Measurements from ENCODE around the gene SIT1.
"Not testable (repeated sequence)": the region's sequence is repeated elsewhere in the genome, so short reads cannot be mapped to it uniquely, and the experiment has no call there.

SIT1 gene

GRCh38 chr9:35637427-35637955 lies 13.2 kb downstream of the SIT1 start:
- not testable (repeated sequence) for H3F3A ChIP-seq (ENCODE audit: low read depth); H3K79me2 ChIP-seq (ENCODE audit: insufficient read depth, low read length); H3K27me3 ChIP-seq (ENCODE audit: insufficient read depth, low read length, poor library complexity, severe bottlenecking); H3K4me2 ChIP-seq (ENCODE audit: low read depth, low read length, poor library complexity, severe bottlenecking); H4K20me1 ChIP-seq (ENCODE audit: insufficient read depth, low read length, poor library complexity, severe bottlenecking); H2AFZ ChIP-seq (ENCODE audit: low read length); H3K36me3 ChIP-seq (ENCODE audit: insufficient read depth, low read length); H3K9me2 ChIP-seq (replicated peaks; ENCODE audit: low read depth, low read length); H3K4me3 ChIP-seq (ENCODE audit: low read length, poor library complexity, severe bottlenecking); H3K9ac ChIP-seq (ENCODE audit: low read depth, low read length, poor library complexity, severe bottlenecking); H3K9me3 ChIP-seq (ENCODE audit: insufficient read depth, low read depth, low read length)
- peaks cover 39% of the 10 kb centered on the region for H3K4me1 ChIP-seq (ENCODE audit: insufficient read depth, low read length, poor library complexity, severe bottlenecking)

GRCh38 chr9:35636877-35637246 lies 13.9 kb downstream of the SIT1 start:
- H2AFZ ChIP-seq (ENCODE audit: low read length); H4K20me1 ChIP-seq (ENCODE audit: insufficient read depth, low read length, poor library complexity, severe bottlenecking); H3K36me3 ChIP-seq (ENCODE audit: insufficient read depth, low read length); H3K27me3 ChIP-seq (ENCODE audit: insufficient read depth, low read length, poor library complexity, severe bottlenecking); H3K9me3 ChIP-seq (ENCODE audit: insufficient read depth, low read depth, low read length); H3K9me2 ChIP-seq (replicated peaks; ENCODE audit: low read depth, low read length); H3K4me2 ChIP-seq (ENCODE audit: low read depth, low read length, poor library complexity, severe bottlenecking); H3F3A ChIP-seq (ENCODE audit: low read depth); H3K79me2 ChIP-seq (ENCODE audit: insufficient read depth, low read length); H3K4me3 ChIP-seq (ENCODE audit: low read length, poor library complexity, severe bottlenecking): not testable (repeated sequence)
- Histone ChIP-seq H3K9ac (ENCODE audit: low read depth, low read length, poor library complexity, severe bottlenecking) (peak overlapping the region; percentile 50), H3K4me1 (ENCODE audit: insufficient read depth, low read length, poor library complexity, severe bottlenecking) (peaks cover 39% of the 10 kb centered on the region)

- no peaks in the 10 kb centered on the region for H3F3A ChIP-seq (ENCODE audit: low read depth)
- H3K27me3 ChIP-seq (ENCODE audit: insufficient read depth, low read length, poor library complexity, severe bottlenecking): no peaks in the 10 kb centered on the region
- no peaks in the 10 kb centered on the region for H3K36me3 ChIP-seq (ENCODE audit: insufficient read depth, low read length)
- peaks cover 39% of the 10 kb centered on the region for H3K4me1 ChIP-seq (ENCODE audit: insufficient read depth, low read length, poor library complexity, severe bottlenecking)
- TF ChIP-seq, protein P1, sequence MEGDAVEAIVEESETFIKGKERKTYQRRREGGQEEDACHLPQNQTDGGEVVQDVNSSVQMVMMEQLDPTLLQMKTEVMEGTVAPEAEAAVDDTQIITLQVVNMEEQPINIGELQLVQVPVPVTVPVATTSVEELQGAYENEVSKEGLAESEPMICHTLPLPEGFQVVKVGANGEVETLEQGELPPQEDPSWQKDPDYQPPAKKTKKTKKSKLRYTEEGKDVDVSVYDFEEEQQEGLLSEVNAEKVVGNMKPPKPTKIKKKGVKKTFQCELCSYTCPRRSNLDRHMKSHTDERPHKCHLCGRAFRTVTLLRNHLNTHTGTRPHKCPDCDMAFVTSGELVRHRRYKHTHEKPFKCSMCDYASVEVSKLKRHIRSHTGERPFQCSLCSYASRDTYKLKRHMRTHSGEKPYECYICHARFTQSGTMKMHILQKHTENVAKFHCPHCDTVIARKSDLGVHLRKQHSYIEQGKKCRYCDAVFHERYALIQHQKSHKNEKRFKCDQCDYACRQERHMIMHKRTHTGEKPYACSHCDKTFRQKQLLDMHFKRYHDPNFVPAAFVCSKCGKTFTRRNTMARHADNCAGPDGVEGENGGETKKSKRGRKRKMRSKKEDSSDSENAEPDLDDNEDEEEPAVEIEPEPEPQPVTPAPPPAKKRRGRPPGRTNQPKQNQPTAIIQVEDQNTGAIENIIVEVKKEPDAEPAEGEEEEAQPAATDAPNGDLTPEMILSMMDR (conservative IDR thresholded peaks at IDR 0.05; ENCODE audit: low read length): no peak
- TF ChIP-seq EZH2phosphoT487 (IDR thresholded peaks at IDR 0.05; ENCODE audit: borderline replicate concordance): no peak
- peak overlapping the region; percentile 43 for H3K4me3 ChIP-seq (ENCODE audit: low read length, poor library complexity, severe bottlenecking)
- no peaks in the 10 kb centered on the region for H3K9me3 ChIP-seq (ENCODE audit: insufficient read depth, low read depth, low read length)
- H2AFZ ChIP-seq (ENCODE audit: low read length): peak overlapping the region; percentile 71
- H3K79me2 ChIP-seq (ENCODE audit: insufficient read depth, low read length): no peaks in the 10 kb centered on the region
- H4K20me1 ChIP-seq (ENCODE audit: insufficient read depth, low read length, poor library complexity, severe bottlenecking): no peaks in the 10 kb centered on the region
- H3K4me2 ChIP-seq (ENCODE audit: low read depth, low read length, poor library complexity, severe bottlenecking): peak overlapping the region; percentile 60
- H3K9me2 ChIP-seq (replicated peaks; ENCODE audit: low read depth, low read length): no peaks in the 10 kb centered on the region
- H3K9ac ChIP-seq (ENCODE audit: low read depth, low read length, poor library complexity, severe bottlenecking): peak overlapping the region; percentile 50
Measured at GRCh38 chr9:35636135-35636876, 14.4 kb downstream of the SIT1 start.

DNA sequence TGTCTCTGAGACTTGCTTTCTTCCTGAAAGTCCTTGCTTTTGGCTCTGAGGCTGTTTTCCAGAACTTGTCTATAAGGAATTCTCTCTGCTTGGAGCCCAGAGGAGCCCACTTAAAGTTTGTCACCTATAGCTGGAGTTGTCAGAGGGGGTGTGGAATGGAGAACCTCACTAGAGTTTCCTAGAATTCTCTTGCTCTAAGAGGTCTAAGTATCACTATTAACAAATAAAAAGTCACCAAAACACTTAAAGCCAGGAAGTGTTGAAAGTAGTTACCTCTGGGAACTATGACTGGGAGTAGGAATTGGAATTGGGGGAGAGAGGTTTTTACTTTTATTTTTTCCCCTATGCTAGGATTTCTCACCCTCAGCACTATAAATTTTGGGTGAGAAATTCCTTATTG lies 15.0 kb downstream of the SIT1 start:
- no peaks in the 10 kb centered on the region for H3K9me3 ChIP-seq (ENCODE audit: insufficient read depth, low read depth, low read length)
- H3K27me3 ChIP-seq (ENCODE audit: insufficient read depth, low read length, poor library complexity, severe bottlenecking): no peaks in the 10 kb centered on the region
- no peaks in the 10 kb centered on the region for H3K36me3 ChIP-seq (ENCODE audit: insufficient read depth, low read length)
- no peaks in the 10 kb centered on the region for H3F3A ChIP-seq (ENCODE audit: low read depth)
- H3K79me2 ChIP-seq (ENCODE audit: insufficient read depth, low read length): no peaks in the 10 kb centered on the region
- H3K9ac ChIP-seq (ENCODE audit: low read depth, low read length, poor library complexity, severe bottlenecking): peak overlapping the region; percentile 50
- no peaks in the 10 kb centered on the region for H4K20me1 ChIP-seq (ENCODE audit: insufficient read depth, low read length, poor library complexity, severe bottlenecking)
- peak overlapping the region; percentile 60 for H3K4me2 ChIP-seq (ENCODE audit: low read depth, low read length, poor library complexity, severe bottlenecking)
- peaks cover 39% of the 10 kb centered on the region for H3K4me1 ChIP-seq (ENCODE audit: insufficient read depth, low read length, poor library complexity, severe bottlenecking)
- H3K9me2 ChIP-seq (replicated peaks; ENCODE audit: low read depth, low read length): no peaks in the 10 kb centered on the region
- peak overlapping the region; percentile 71 for H2AFZ ChIP-seq (ENCODE audit: low read length)
- peak overlapping the region; percentile 43 for H3K4me3 ChIP-seq (ENCODE audit: low read length, poor library complexity, severe bottlenecking)
- TF ChIP-seq EZH2phosphoT487 (IDR thresholded peaks at IDR 0.05; ENCODE audit: borderline replicate concordance): no peak
- TF ChIP-seq, protein P1 (conservative IDR thresholded peaks at IDR 0.05; ENCODE audit: low read length): no peak
